Urothelium cell line (cell line): ENCODE results near the gene CCS.
"Not testable (repeated sequence)": the region's sequence is repeated elsewhere in the genome, so short reads cannot be mapped to it uniquely, and the experiment has no call there.

Experiments
- DNase-seq: peaks from one replicate; pipeline ENCODE4 v3.0.0; 2011; ENCODE audit warnings: low spot score, mixed read lengths
- FAIRE-seq: peaks from 2 replicates; lab custom pipeline; 2011; peaks lifted over from hg19 to GRCh38; lab: Jason Lieb, UNC

CCS gene

DNA sequence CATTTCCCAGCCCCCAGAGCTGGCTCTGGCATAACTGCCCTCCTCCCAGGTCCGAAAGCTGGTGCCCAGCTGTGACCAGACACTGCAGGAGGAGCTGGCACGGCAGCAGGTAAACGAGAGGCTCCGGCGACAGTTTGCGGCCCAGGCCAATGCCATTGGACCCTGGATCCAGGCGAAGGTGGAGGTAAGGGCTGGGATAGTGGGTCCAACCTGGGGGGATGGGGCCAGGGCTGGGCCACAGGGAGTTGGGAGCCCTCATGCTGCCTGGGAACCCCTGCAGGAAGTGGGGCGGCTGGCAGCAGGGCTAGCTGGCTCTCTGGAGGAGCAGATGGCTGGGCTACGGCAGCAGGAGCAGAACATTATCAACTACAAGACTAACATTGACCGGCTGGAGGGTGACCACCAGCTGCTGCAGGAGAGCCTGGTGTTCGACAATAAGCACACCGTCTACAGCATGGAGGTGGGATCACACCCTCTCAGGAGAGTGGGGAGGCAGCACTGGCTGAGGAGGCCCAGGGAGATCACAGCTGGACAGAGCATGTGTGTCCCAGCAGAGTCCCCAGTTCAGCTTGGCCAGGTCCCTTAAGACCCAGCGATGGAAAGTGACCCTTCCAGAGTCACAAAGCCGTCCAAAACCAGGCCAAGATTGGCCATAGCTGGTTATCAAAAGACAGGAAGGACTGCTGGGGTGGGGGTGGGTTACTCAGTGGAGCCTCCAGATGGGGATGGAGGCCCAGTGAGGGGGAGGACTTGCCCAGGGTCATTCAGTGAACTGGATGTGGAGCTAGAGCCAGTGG lies 31.6 kb upstream of the CCS start:
- no peak for FAIRE-seq
- no peak for DNase-seq

DNA sequence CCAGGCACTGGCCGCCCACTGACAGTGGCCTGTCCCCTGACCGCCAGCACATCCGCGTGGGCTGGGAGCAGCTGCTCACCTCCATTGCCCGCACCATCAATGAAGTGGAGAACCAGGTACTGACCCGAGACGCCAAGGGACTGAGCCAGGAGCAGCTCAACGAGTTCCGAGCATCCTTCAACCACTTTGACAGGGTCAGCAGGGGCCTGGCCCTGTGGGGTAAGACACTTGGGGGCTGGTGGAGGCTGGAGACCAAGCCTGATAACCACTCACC lies 31.1 kb upstream of the CCS start:
- FAIRE-seq (no peak), DNase-seq (no peak)

DNA sequence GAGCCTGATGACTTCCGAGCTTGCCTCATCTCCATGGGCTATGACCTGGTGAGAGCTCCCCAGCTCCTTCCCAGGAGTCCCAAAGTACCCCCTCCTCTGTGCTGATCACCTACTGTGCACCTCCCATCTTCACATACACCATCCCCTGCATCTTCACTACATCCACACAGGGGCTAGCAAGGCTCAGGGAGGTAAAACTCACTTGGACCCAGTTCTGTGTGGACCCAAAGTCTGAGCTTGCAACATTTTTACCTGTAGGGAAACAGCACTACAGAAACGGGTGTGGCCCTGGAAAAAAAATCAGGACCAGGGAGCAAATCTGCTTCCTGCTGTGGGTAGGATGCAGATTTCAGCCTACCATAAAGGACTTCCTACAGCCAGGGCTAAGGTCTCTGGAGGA lies 30.7 kb upstream of the CCS start:
- DNase-seq (no peak), FAIRE-seq (no peak)

DNA sequence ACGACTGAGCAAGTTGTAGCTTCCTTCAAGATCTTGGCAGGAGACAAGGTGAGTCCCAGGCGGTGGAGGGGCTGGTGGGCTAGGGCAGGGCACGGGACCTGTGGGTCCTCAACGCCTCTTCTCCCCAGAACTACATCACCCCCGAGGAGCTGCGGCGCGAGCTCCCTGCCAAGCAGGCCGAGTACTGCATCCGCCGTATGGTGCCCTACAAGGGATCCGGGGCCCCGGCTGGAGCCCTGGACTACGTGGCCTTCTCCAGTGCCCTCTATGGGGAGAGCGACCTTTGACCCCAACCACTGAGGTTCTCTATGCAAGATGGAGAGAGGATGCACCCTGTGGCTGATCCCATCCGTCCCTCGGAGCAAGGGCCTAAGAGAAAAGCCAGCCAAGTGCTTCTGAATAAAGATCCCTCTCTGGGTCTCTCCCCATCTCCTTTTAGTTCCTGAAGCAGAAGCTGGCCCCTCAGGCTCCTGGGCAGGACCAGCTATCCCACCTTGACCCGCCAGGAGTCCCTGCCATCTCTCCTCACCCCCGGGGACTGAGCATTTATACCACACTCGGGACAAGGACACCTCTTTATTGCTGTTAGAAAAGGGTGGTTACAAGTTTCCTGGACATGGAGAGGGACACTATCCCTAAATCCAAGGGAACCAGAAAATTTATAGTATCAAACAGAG lies 29.9 kb upstream of the CCS start:
- no peak for FAIRE-seq
- DNase-seq, result no peak

DNA sequence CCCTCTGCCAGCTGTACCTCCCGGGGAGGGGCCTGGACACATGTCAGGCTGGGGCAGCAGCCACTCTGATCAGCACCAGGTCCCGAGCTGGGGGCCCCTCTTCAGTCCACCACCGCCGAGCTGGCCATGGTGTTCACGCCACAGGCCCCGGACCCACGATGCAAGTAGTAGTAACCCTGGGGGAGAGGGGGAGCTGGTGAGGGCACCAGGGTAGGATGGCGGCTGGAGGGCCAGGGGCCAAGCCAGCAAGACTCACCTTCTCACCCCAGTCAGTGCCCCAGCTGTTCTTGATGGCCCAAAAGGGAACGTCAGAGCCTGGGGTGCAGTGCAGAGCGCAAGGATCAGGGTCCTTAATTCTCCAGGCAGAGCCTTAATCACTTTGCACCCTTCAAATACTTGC lies 29.2 kb upstream of the CCS start:
- DNase-seq, result no peak

DNA sequence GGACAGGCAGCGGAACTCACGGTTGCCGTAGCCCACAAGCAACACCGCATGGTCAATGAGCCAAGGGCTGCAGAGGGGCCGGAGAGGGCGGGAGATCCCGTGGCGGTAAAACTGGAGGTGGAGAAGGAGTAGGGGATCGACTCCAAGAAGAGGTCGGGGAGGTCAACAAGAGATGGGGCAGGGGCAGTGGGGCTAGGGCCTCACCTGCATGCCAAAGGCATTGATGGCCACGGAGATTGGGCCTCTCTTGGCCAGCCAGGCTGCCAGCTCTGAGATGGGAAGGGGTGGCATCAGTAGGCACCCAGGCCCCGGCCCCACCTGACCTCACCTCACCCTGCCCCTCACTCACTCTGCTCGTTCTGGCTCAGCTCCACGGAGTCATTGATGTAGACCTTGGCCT lies 28.4 kb upstream of the CCS start:
- DNase-seq, result no peak
- no peak for FAIRE-seq

More for the DNA sequence above, 29.2 kb upstream of the CCS start:
- no peak for FAIRE-seq

DNA sequence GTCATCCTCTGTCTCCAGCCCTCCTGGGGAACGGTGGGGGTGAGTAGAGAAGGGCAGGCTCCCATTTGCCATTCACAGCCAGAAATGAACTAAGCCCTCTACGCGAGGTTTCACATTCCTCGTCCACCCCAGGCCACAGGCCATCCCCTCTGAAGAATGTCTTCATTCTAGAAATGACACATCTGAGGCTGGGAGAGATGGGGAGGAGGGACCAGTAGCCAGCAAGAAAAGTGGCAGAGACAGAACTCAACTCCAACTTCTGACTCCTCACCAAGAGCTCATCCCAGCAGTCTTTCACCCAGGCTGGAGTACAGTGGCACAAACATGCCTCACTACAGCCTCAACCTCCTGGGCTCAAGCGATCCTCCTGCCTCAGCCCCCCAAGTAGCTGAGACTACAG lies 28.0 kb upstream of the CCS start:
- no peak for FAIRE-seq

DNA sequence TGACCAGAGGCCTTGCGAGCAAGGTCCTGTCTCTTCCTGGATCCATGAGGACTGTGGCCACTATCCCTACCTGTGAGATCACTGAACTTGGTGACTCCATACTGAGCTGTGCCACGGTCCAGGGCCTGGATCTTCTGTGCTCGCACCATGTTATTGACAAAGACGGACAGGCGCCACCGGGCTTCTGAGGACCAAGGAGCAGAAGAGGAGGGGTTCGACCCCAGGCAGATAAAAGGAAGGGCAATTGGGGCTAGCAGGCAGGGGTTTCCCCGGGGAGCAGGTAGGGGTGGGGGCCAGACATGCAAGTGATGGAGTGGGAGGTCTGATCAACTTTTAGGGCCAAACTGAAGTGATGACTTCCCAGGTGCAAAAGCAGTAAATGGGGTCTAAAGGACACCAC lies 26.8 kb upstream of the CCS start:
- DNase-seq (no peak), FAIRE-seq (no peak)

More for the DNA sequence above, 28.0 kb upstream of the CCS start:
- DNase-seq, result no peak

DNA sequence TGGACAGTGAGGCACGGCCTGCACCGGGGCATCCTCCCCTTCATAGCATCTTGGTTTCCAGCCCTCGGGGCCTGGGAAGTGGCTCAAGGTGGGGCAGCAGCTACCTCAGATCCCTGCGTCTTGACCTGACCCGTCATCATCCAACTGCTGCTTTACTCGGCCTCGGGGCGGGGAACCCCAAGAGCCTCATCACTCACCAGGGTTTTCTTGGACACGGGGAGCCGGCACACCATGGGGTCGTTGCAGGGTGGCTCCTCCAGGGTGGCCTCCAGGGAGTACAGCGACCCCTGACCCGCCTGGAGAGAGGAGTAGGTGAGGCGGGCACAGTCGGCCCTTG lies 25.2 kb upstream of the CCS start:
- FAIRE-seq (no peak), DNase-seq (no peak)

DNA sequence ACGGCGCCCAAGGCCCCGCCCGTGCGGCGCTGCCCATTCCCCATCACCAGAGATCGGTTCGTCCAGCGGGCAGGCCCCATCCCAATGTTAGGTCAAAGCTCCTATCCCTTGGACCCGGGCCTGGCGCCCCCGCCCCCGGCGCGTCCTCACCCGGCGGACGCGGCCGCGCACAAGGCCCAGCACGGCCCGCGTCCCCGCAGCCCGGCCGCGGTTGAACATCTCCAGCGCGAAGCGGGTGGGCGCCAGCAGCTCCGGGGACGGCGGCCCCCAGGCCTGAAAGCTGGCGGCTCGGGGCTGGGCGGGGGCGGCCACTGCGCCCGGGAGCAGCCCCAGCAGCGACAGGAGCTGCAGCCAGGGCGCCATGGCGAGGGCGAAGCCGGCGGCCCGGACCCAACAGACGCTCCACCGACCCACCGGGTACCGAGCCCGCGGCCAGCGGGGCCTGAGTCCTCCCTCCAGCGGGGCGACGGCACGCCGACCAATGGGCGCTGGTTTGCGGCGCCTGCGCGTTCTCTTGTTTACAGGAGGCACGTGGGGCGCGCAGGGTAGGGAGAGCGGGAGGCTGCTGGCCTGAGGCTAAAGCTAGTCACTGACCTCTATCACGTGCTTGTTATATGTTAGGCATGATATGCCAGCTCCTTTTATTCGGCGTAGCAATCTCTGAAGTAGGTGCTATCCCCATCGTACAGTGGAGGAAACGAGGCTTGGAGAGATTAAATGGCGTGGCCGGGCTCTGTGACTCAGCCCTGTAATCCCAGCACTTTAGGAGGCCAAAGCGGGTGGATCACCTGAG lies 24.7 kb upstream of the CCS start, which contains the start of gene CTSF:
Gene CTSF, minus strand, starts transcription at position 483 of the 793 bp plus-strand sequence. Its CDS starts 120 bp downstream, at position 363.
- DNase-seq (peak; percentile 83), FAIRE-seq (no peak)

DNA sequence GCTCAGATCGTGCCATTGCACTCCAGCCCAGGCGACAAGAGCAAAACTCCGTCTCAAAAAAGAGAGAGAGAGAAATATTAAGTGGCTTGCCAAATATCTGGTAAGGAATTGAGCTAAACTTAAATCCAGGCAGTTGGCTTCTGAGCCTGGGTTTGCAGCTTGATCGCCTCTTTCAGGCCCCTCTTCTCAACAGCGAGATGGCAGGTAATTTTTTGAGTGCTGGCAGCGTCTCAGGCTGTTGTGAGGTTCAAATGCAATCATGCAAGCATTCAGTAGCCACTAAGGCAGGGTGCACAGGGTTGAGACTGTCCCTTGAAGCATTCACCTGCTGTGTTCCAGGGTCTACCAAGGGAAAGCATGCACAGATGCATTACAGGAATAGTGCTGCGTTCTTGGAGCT lies 23.9 kb upstream of the CCS start:
- FAIRE-seq (no peak), DNase-seq (no peak)

DNA sequence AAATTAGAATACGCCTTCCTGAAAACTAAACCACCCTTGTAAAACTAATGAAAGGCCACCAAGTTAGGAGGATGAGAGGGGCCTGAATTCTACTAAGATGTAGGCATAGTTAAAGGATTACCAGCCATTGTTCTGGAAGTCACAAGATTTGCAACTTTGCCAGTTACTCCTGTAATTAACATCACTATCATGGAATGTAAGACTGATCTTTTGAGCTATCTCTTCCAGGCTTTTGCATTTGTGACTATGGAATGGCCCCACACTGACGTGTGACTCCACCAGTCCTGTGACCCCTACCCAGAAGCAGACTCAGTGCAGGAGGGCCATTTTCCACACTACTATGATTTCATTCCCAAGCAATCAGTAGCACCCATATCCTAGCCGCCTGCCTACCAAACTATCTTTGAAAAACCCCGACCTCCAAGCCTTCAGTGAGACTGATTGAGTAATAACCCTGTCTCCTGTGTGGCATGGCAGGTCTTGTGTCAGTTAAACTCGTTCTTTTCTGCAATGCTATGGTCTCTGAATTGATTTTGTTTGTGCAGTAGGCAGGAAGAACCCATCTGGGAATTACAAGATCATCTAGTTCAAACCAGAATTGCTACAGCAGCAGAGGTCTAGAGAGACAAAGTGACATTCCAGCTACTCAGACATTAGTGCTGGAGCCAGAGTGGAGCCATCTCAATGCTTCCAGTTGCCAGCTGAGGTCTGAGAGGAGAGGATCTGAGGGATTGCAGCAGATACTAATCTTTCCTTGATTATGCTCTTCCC lies 22.7 kb upstream of the CCS start:
- no peak for FAIRE-seq
- DNase-seq, result no peak

DNA sequence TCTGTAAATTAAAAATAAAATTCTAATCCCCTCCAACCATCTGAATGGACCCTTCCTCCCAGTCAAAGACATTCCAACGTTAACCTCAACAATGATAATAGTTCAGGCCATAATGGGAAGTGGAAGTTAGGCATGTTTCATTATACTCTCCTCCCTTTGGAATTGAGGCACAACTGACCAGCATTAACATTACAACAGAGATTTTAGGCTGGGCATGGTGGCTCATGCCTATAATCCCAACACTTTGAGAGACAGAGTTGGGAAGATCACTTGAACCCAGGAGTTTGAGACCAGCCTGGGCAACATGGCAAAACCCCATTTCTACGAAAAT lies 22.2 kb upstream of the CCS start:
- DNase-seq (no peak), FAIRE-seq (no peak)

DNA sequence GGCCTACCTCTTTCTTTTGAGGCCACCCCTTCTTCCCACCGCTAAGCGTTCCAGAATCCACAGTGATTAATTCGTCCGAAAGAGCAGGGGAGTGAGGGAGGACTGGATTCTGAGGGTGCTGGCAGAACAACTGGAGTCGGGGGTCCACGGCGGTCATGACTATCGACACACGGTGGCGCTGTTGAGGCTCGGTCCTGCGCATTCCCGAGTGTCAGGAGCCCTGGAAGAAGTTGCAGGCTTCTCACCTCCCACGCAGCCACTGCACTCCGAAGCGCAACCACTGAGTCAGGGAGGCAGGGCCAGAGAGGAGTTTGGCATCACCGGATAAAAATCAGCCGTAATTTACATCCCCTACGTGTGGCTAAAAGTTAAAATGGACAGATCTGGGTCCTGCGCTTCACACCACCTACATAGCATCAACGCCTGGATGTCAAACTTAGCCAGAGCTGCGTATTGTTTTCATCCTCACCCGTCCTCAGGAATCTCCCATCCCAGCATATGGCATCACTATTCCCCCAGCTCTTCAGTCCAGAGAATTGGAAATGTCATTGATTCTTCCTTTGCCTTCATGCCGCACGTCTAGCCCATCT lies 13.9 kb upstream of the CCS start:
- peak; percentile 76 for DNase-seq
- no peak for FAIRE-seq

DNA sequence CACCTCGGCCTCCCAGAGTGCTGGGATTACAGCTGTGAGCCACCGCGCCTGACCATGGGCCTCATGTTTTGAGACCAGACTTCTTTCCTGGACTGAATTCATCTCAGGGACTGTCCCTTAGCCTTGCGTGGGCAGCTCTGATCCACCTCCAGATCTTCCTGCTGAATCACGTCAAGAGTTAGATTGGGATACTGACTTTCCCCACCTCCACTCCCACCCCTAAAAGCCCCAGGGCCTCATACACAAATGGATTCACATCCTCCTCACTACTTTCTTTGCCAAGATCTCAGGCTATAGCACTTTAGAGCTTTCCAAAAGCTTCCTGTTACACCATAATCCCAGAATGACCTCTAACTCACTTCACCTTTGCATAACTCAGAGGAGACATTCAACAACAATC lies 12.2 kb upstream of the CCS start:
- DNase-seq, result no peak

DNA sequence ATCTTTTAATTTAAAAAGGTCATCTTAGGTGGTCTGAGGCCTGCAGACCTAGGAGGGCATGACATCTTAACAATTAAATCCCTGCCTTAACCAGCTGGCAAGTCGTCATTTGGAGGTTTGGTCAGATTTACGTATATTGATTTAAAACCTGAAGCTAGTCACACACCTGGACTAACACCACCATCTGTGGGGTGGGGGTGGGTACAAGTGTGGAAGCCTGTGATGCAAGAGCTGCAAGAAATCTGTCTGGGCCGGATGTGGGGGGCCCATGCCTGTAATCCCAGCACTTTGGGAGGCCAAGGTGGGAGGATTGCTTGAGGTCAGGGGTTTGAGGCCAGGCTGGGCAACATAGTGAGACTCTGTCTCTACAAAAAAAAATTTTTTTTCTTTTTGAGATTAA lies 11.7 kb upstream of the CCS start:
- no peak for DNase-seq
- no peak for FAIRE-seq

More for the DNA sequence above, 12.2 kb upstream of the CCS start:
- FAIRE-seq, result no peak

DNA sequence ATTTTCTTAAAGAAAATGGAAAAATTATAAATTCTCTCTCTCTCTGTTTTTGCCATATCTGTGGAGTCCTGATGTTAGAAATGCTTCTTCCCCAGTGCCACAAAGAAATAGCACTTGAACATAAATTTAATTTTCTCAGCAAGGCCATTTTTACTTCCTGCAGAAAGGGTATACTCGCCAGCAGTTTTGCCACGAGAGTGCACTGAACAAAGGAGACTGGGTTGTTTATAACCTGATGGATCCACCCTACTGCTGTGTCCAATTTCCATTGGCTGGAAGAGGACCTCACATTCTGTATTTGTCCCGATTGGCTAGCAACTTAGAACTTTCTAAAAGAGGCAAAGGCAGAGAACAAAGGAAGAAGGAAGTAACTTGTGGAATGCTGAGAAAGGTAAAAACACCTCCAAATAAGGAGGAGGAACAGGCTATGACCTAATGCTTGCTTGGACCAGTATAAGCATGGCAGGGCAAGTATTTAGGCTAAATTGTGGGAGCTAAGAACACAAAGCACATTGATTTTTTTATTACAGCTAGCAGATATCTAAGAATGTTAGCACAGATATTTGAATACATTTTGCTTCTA lies 10.3 kb upstream of the CCS start:
- DNase-seq, FAIRE-seq: not testable (repeated sequence)

DNA sequence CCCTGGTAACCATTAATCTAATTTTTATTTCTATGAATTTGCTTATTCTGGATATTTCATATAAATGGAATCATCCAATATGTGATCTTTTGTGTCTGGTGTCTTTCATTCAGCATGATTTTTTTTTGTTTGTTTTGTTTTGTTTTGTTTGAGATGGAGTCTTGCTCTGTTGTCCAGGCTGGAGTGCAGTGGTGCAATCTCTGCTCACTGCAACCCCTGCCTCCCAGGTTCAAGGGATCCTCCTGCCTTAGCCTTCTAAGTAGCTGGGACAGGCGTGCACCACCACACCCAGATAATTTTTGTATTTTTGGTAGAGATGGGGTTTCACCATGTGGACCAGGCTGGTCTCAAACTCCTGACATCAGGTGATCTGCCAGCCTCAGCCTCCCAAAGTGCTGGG lies 7.5 kb upstream of the CCS start:
- not testable (repeated sequence) for FAIRE-seq, DNase-seq

DNA sequence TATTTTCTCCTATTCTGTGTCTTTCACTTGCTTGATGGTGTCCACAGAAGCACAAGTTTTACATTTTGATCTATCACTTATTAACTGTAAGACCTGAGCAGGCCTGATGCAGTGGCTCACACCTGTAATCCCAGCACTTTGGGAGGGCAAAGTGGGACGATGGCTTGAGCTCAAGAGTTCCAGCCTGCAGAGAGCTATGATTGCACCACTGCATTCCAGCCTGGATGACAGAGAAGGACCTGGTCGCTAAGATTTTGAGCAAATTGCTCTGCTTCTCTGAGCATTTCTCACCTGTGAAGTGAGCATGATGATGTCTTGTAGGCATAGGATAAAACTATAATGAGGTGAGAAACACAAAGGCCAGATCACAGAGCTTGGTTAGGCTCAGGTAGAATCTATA lies 6.8 kb upstream of the CCS start:
- DNase-seq (no peak), FAIRE-seq (no peak)

DNA sequence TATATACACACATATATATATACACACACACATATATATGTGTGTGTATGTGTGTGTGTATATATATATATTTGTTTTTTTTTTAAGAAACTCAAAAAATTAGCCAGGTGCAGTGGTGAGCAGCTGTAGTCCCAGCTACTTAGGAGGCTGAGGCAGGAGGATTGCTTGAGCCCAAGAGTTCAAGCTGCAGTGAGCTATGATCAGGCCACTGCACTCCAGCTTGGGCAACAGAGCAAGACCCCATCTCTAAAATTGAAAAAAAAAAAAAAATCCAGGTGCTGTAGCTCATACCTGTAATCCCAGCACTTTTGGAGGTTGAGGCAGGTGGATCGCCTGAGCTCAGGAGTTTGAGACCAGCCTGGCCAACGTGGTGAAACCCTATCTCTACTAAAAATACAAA lies 3.7 kb upstream of the CCS start:
- not testable (repeated sequence) for DNase-seq, FAIRE-seq
